HG03342 (cell line): ENCODE results near the gene GREM2.

Experiments used
- ATAC-seq: cut with Tn5 transposase; IDR thresholded peaks from one replicate; pipeline ENCODE4 v1.9.1; 2021; ENCODE audit warnings: mild to moderate bottlenecking, moderate library complexity; ENCODE audit not compliant: unreplicated experiment

Gene GREM2

GRCh38 chr1:240611619-240612480 is at the start of gene GREM2:
TSS of gene GREM2 (minus strand) at chr1:240612155. CDS start at chr1:240493475, 118,680 bp downstream.
- ATAC-seq = peak; percentile 92

- ATAC-seq = no peak
Observed at GRCh38 chr1:240658312-240658960, 46.5 kb upstream of the GREM2 start.

- no peak for ATAC-seq
Observed at GRCh38 chr1:240656531-240656930, 44.6 kb upstream of the GREM2 start.

GRCh38 chr1:240652961-240653409 is 41.0 kb upstream of the GREM2 start:
- ATAC-seq = no peak

- no peak for ATAC-seq
Observed at GRCh38 chr1:240652549-240652948, 40.6 kb upstream of the GREM2 start.

- ATAC-seq = no peak
Observed at GRCh38 chr1:240650877-240651276, 38.9 kb upstream of the GREM2 start.

- ATAC-seq = no peak
Observed at GRCh38 chr1:240649733-240650721, 38.1 kb upstream of the GREM2 start.

GRCh38 chr1:240646571-240647240 is 34.8 kb upstream of the GREM2 start:
- no peak for ATAC-seq

GRCh38 chr1:240644732-240645131 is 32.8 kb upstream of the GREM2 start:
- no peak for ATAC-seq

GRCh38 chr1:240635466-240636256 is 23.7 kb upstream of the GREM2 start:
- no peak for ATAC-seq

GRCh38 chr1:240630409-240630808 is 18.5 kb upstream of the GREM2 start:
- ATAC-seq = no peak

- ATAC-seq = no peak
Observed at GRCh38 chr1:240621249-240621648, 9.3 kb upstream of the GREM2 start.

- ATAC-seq = no peak
Observed at GRCh38 chr1:240619906-240620621, 8.1 kb upstream of the GREM2 start.

GRCh38 chr1:240619357-240619756 is 7.4 kb upstream of the GREM2 start:
- no peak for ATAC-seq

GRCh38 chr1:240618946-240619345 is 7.0 kb upstream of the GREM2 start:
- no peak for ATAC-seq

- ATAC-seq = no peak
Observed at GRCh38 chr1:240616018-240616417, 4.1 kb upstream of the GREM2 start.

GRCh38 chr1:240613356-240614142 is 1.6 kb upstream of the GREM2 start:
- ATAC-seq = no peak

- ATAC-seq = no peak
Observed at GRCh38 chr1:240612811-240613210, 856 bp upstream of the GREM2 start.
